Measurements from ENCODE around the gene ZNF471. TPM values are rescaled to one million over a fixed set of nuclear protein-coding genes. Genes with fewer than 3 reads are reported as not detected.

ZNF471 gene
- total and polyA plus RNA-seq, 9 donors: 5.9 to 22.4 (median 14.1) TPM

DNA sequence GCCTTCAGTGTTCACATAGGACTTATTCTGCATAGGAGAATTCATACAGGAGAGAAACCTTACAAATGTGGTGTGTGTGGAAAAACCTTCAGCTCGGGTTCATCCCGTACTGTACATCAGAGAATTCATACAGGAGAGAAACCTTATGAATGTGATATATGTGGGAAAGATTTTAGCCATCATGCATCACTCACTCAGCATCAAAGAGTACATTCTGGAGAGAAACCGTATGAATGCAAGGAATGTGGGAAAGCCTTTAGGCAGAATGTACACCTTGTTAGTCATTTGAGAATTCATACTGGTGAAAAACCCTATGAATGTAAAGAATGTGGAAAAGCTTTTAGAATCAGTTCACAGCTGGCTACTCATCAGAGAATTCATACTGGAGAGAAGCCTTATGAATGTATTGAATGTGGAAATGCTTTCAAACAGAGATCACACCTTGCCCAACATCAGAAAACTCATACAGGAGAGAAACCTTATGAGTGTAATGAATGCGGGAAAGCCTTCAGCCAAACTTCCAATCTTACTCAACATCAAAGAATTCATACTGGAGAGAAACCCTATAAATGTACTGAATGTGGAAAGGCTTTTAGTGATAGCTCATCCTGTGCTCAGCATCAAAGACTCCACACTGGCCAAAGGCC lies 17.7 kb downstream of the ZNF471 start:
- WGBS, 3 donors: 86 to 96% (median 92%) methylated on average over 4 of the region's 4 CpGs
- H3K36me3 ChIP-seq: peaks cover 3% of the 10 kb centered on the region

DNA sequence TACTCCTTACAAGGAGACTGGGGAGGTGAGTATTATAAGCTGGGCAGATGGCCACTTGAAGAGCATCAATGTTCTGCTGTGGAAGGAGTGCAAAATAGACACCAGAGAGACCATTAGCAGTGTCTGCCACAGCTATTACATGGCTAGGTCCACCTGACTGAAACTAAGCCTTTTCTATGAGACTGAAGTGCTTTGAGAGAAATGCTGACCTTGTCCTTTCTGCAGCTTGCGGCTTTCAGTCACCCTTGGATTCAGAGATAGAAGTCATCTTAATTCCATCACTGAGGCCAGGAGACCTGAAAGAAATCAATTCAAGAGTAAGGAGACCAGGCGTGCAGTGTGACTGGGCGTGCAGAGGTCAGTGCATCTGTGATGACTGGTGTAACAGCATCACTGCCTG lies 29.8 kb downstream of the ZNF471 start:
- peaks cover 0 to 28% of the 10 kb centered on the region in 2 donors for H3K9me3 ChIP-seq
- H3K27me3 ChIP-seq: no peaks in the 10 kb centered on the region
- H3K36me3 ChIP-seq: no peaks in the 10 kb centered on the region
- peaks cover 5% of the 10 kb centered on the region for H3K4me1 ChIP-seq (ENCODE audit: insufficient read depth)
- WGBS, 3 donors: 79 to 90% (median 85%) methylated on average over 3 of the region's 3 CpGs
- TF ChIP-seq POLR2A (IDR thresholded peaks at IDR 0.05): no peak
- TF ChIP-seq CTCF (IDR thresholded peaks at IDR 0.05): no peak
- H3K4me3 ChIP-seq: no peak overlapping the region
- H3K27ac ChIP-seq: no peak overlapping the region
- no peak for DNase-seq
- intact Hi-C loops (cut with DNase I): no loop called here

More for the DNA sequence above, 17.7 kb downstream of the ZNF471 start:
- Histone ChIP-seq H3K9me3 (peaks cover 13 to 64% of the 10 kb centered on the region in 2 donors), H3K4me3 (no peak overlapping the region), H3K27ac (no peak overlapping the region), H3K27me3 (no peaks in the 10 kb centered on the region), H3K4me1 (ENCODE audit: insufficient read depth) (no peaks in the 10 kb centered on the region)
- TF ChIP-seq POLR2A (IDR thresholded peaks at IDR 0.05) (no peak), EP300 (IDR thresholded peaks at IDR 0.05) (no peak), CTCF (IDR thresholded peaks at IDR 0.05) (no peak)
- intact Hi-C loops (cut with DNase I): no loop called here
- no peak for DNase-seq

DNA sequence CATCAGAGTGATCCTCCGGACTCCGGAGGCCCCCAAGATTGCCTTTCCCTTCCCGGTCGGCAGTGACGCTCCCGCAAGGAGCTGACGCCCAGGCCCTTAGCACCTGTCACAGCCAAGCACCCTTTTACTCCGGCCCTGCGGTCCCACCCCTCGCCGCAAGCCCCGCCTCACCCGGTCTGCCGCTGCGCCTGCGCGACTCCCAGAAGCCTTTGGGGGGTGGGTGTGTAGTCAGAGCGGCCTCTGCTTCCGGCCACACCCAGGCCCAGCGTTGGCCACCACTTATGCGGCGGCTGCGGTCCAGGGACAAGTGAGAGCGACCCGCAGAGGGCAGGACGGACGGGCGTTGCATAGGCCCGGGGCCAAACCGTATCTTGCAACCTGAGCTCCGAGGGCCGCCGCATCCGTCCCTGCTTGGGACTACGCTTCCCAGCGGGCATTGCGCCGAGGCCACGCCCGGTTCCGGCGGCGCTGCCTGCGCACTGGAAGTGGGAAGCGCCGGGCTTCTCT lies 30.7 kb downstream of the ZNF471 start:
- DNase-seq: peak; percentile 88 to 93 (median 91)
- peak overlapping the region; percentile 90 for H3K4me3 ChIP-seq
- H3K36me3 ChIP-seq: no peaks in the 10 kb centered on the region
- no peak for TF ChIP-seq POLR2A (IDR thresholded peaks at IDR 0.05)
- TF ChIP-seq EP300 (IDR thresholded peaks at IDR 0.05): no peak
- no peak for TF ChIP-seq CTCF (IDR thresholded peaks at IDR 0.05)
- intact Hi-C loops (cut with DNase I): no loop called here
- H3K27me3 ChIP-seq: no peaks in the 10 kb centered on the region
- WGBS, 3 donors: 0 to 1% (median 1%) methylated on average over 27 to 46 of the region's 46 CpGs
- H3K9me3 ChIP-seq: peaks cover 0 to 26% of the 10 kb centered on the region in 2 donors
- peak overlapping the region in 1 of 2 donors; percentile 89 for H3K27ac ChIP-seq
- peaks cover 5% of the 10 kb centered on the region for H3K4me1 ChIP-seq (ENCODE audit: insufficient read depth)

DNA sequence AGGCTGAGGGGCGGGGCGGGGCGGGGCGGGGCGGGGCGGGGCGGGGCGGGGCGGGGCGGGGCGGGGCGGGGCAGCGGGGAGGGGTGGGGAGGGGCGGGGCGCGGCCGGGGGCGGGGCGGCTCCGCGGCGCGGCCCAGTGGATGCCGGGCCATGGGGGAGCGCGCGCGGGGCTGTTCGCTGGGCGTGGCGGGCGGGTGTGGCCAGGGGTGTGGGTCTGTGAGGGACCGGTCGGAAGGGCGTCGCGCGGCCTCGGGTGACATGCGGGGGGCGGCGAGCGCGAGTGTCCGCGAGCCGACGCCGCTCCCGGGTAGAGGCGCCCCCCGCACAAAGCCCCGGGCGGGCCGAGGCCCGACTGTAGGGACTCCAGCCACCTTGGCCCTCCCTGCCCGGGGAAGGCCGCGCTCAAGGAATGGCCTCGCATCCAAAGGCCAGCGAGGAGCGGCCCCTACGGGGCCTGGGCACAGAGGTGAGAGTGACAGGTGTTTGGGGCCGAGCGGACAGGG lies 31.2 kb downstream of the ZNF471 start, which contains the start of gene ZFP28:
Gene ZFP28 (plus strand): TSS at position 188 of the 503 bp plus-strand sequence. CDS start 71 bp downstream, at position 259.
- TF ChIP-seq EP300 (IDR thresholded peaks at IDR 0.05) (no peak), POLR2A (IDR thresholded peaks at IDR 0.05) (no peak), CTCF (IDR thresholded peaks at IDR 0.05) (no peak)
- Histone ChIP-seq H3K9me3 (peaks cover 0 to 22% of the 10 kb centered on the region in 2 donors), H3K27me3 (no peaks in the 10 kb centered on the region), H3K4me1 (ENCODE audit: insufficient read depth) (peaks cover 5% of the 10 kb centered on the region), H3K36me3 (no peaks in the 10 kb centered on the region), H3K27ac (peak within 1 kb of the TSS in 1 of 2 donors; percentile 89), H3K4me3 (peak within 1 kb of the TSS; percentile 90)
- whole genome bisulfite sequencing, 3 donors: 0 to 1% (median 0%) methylated on average over 20 to 53 of the region's 65 CpGs
- intact Hi-C loops (cut with DNase I): no loop called here
- DNase-seq: peak in 2 of 5 donors; percentile 78 to 79
